GM12864 (cell line): Measurements from ENCODE around the gene USP7.

Source experiments
- DNase-seq: peaks from one replicate; pipeline ENCODE4 v3.0.0-alpha.2; 2011; ENCODE audit warnings: low read depth
- H3K4me3 ChIP-seq: 2 replicates; pipeline ENCODE4 v1.5.1; 2011; ENCODE audit warnings: mild to moderate bottlenecking, low read depth, low read length, control low read depth
- TF ChIP-seq, protein P1 (sequence below): IDR thresholded peaks from 2 replicates; pipeline ENCODE4 v1.5.1; 2011; ENCODE audit warnings: low read depth, mild to moderate bottlenecking, moderate library complexity, low read length, control low read depth, inconsistent platforms; ENCODE audit errors: missing control alignments

USP7 gene

DNA sequence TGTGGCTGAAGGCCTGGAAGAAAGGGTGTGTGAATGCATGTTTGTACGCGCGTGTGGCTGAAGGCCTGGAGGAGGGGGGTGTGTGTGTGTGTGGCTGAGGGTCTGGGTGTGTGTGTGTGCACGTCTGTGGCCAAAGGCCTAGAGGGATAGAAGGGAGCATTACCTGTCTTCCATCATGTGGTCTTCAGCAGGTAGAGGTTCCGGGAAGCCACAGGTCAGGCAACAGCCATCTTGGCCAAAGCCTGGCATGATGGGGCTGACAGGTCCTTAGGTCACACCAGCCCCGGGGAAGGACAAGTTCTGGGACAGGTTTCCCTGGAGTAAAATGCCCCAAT lies 76.3 kb downstream of the USP7 start:
- no peak for DNase-seq
- TF ChIP-seq, protein P1, sequence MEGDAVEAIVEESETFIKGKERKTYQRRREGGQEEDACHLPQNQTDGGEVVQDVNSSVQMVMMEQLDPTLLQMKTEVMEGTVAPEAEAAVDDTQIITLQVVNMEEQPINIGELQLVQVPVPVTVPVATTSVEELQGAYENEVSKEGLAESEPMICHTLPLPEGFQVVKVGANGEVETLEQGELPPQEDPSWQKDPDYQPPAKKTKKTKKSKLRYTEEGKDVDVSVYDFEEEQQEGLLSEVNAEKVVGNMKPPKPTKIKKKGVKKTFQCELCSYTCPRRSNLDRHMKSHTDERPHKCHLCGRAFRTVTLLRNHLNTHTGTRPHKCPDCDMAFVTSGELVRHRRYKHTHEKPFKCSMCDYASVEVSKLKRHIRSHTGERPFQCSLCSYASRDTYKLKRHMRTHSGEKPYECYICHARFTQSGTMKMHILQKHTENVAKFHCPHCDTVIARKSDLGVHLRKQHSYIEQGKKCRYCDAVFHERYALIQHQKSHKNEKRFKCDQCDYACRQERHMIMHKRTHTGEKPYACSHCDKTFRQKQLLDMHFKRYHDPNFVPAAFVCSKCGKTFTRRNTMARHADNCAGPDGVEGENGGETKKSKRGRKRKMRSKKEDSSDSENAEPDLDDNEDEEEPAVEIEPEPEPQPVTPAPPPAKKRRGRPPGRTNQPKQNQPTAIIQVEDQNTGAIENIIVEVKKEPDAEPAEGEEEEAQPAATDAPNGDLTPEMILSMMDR, result no peak
- no peak overlapping the region for H3K4me3 ChIP-seq

DNA sequence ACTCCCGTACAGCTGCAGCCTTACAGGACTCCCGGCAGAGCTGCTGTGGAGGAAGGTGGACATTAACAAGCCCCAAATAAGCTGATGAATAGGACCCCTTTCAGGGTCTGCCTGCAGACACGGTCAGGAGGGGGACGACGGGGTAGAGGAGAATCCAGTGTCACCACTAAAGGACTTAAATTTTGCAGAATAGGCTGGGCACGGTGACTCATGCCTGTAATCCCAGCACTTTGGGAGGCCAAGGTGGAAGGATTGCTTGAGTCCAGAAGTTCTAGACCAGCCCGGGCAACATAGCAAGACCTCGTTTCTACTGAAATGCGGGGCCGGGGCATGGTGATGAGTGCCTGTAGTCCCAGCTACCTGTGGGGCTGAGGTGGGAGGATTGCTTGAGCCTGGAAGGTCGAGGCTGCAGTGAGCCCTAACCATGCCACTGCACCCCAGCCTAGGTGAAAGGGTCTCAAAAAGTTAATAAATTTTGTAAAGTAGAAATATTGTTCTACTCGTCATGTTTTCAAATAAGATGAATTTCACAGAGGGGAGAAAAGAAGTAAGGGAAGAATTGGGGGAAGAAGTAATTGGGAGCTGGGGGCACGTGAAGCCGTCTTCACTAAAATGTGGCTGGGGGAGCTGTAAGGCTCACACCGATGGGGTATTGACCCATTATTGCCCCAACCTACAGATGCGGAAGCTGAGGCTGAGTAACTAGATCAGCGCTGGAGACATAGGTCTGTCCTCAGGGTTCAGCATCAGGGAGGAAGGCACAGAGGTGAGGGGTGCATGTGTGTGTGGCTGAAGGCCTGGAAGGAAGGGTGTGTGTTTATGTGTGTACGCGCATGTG lies 76.9 kb downstream of the USP7 start:
- no peak overlapping the region for H3K4me3 ChIP-seq
- TF ChIP-seq, protein P1, result no peak
- DNase-seq, result no peak

DNA sequence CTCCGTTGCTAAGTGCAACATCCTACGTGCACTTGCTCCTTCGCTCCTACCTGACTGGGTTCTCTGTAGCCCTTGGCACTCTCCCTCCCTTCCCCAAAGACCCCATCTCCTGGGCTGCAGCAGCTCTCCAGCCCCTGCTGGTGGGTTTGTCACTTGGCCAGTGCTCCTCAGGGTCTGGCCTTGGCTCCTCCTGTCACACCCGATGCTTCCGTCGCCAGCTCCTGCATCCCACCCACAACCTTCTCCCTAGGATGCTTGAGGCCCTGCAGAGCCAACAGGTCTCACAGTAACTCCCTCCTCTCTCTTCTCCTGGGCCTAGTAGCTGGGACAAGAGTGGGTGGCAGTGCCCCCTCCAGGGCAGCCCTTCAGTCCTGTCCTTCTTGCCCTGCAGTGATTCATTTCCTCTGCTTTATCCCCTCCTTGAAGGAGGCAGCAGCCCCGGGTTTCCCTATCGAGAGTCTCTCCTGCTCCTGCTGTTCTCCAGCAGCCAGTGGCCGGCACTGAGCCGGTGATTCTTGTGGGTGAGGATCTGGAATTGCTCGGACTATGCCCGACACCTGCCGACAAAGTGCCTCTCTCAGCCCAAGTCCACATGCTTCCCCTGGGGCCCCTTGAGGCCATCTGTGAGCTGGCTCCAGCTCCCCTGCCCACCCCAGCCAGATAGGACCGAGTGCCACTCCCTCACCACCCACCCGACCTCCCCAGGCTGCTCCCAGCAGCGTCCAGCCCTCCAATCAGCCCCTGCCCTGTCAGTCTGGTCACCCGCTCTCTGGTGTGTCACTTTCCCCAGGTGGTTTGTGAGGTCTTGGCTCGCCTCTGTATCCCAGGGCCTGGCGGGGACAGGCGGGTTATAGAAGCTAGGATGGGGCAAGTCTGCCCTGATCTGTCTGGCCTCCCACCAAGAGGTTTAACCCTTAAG lies 77.8 kb downstream of the USP7 start:
- TF ChIP-seq, protein P1, result no peak
- no peak for DNase-seq
- H3K4me3 ChIP-seq, result no peak overlapping the region

DNA sequence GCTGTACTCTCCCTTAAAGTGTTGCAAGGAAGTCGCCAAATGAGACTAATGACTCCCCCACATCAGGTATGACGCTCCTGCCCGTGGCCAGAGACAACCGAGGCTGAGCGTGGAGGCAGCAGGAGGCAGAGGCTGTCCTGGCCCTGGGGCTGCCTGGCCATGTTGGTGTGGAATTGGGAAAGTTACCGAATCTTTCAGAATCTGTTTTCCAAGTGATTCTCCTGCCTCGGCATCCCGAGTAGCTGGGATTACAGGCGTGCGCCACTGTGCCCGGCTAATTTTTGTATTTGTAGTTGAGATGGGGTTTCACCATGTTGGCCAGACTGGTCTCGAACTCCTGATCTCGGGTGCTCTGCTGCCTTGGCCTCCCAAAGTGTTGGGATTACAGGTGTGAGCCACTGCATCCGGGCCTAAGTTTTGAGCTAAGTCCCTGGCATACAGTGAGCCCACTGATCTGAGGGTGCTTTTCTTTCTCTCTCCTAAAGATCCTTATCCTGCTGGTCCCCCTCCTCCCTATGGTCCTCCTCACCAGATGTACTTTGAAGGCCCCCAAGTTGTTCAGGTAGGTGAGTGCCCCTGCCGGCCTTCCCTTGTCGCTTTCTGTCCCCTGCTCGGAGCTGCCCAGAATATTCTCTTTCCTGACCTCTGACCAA lies 80.9 kb downstream of the USP7 start:
- no peak for DNase-seq
- no peak overlapping the region for H3K4me3 ChIP-seq
- TF ChIP-seq, protein P1, result no peak

DNA sequence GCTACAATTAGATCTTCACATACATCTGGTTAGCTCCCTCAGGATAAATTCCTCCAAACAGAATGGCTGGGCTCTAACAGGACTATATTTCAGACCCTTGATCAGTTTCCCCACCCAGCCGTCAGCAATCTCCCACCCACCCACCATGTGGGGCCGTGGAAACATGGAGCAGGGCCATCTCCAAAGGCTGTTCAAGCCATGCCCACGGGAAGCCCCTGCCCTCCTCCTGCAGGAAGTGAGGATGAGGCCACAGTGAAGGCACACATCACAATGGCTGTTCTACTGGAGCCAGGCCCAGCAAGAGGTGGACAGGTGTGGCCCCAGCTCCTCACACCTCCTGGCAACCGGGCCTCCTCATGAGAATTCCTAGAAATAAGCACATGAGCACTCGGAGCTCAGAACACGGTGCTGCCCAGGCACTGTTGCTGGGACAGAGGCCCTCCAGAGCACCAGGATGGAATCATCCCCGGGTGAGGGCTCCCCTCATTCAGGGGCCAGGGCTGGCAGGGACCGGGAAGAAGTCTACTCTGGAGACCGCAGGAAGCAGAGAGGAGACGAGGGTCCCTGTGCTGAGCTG lies 81.6 kb downstream of the USP7 start, which contains the start of gene LITAFD:
TSS of gene LITAFD (plus strand) at position 311 of the 577 bp plus-strand sequence. CDS start 2,005 bp downstream, outside the sequence.
- DNase-seq, result no peak
- TF ChIP-seq, protein P1, result no peak
- H3K4me3 ChIP-seq, result no peak within 1 kb of the TSS

DNA sequence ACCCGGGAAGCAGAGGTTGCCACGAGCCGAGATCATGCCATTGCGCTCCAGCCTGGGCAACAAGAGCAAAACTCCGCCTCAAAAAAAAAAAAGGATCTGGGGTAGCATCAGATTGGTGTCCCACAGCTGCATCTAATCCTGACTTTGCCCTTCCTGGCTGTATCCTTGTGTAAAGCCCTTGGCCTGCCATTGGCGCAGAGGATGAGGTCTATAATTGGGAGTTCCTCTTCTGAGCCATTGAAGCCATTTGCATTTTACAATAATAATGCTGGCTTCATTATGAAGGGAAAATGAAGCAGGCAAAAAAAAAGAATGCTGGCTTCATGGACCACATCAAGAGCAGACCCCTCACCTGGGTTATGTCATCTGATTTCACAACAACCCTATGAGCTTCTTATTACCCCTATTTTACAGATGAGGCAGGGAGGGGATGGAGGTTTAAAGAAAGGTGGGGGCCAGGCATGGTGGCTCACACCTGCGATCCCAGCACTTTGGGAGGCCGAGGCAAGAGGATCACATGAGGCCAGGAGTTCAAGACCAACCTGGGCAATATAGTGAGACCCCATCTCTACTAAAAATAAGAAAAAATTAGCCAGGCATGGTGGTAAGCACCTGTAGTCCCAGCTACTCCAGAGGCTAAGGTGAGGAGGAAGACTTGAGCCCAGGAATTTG lies 82.7 kb downstream of the USP7 start:
- H3K4me3 ChIP-seq, result no peak overlapping the region
- TF ChIP-seq, protein P1, result no peak
- no peak for DNase-seq
